Head of caudate nucleus (tissue), 42 donors: ENCODE measurements around the gene CHD6.

Experiments
- DNase-seq, 42 donors: peaks; one replicate each; pipeline versions ENCODE4 v3.0.0 to v3.0.0-alpha.2; 2020 to 2021; ENCODE audit warnings: mixed read lengths in 7 of 42
- intact Hi-C: fragments of 100-400 bp; cut with DNase I; formaldehyde crosslinking; loops from one replicate; pipeline ENCODE4 v1.15.0; 2022

Gene CHD6

GRCh38 chr20:41482647-41483552 is 135.3 kb downstream of the CHD6 start:
- intact Hi-C loops, result no loop called here
- no peak for DNase-seq

GRCh38 chr20:41480054-41480770 is 138.0 kb downstream of the CHD6 start:
- no peak for DNase-seq
- intact Hi-C loops, result no loop called here

DNA sequence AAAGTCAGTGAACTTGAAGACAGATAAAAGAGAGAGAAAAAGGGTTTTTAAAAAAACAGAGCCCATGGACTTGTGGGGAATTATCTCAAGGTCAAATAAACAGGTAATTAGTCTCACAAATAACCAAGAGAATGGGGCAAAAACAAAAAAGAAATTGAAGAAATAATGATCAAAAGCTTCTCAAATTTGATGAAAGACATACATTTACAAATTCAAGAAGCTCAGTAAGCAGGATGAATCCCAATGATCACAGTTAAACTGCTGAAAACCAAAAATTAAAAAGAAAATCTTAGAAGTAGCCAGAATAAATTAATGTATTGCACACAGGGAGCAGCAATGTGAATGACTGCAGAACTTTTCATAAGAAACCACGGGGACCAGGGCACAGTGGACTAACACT is 139.1 kb downstream of the CHD6 start:
- intact Hi-C loops, result no loop called here
- DNase-seq, result no peak

- intact Hi-C loops, result no loop called here
- DNase-seq, result no peak
Measured at GRCh38 chr20:41478026-41478425, 140.2 kb downstream of the CHD6 start.

- DNase-seq, result no peak
- intact Hi-C loops, result no loop called here
Measured at GRCh38 chr20:41476446-41476845, 141.7 kb downstream of the CHD6 start.

- no peak for DNase-seq
- intact Hi-C loops, result no loop called here
Measured at GRCh38 chr20:41476013-41476441, 142.2 kb downstream of the CHD6 start.

DNA sequence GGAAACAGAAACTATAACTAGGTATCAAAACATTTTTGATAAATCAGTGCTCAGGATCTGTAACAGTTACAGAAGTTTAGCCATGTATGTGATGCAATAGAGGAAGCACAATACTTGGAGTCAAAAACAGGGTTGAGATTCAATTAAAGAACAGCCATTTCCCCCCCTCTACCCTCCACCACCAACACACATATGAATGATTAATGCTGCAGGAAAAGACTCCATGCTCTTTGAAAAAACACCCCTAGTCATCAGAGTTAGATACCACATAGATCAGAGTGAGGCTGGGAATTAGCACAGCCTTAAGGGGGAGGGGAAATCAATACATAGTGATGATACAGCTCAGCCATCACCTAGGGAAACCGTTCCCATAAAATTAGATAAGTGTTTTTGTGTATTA is 142.7 kb downstream of the CHD6 start:
- DNase-seq, result no peak
- intact Hi-C loops, result no loop called here

- no peak for DNase-seq
- intact Hi-C loops, result no loop called here
Measured at GRCh38 chr20:41470362-41471095, 147.6 kb downstream of the CHD6 start.

DNA sequence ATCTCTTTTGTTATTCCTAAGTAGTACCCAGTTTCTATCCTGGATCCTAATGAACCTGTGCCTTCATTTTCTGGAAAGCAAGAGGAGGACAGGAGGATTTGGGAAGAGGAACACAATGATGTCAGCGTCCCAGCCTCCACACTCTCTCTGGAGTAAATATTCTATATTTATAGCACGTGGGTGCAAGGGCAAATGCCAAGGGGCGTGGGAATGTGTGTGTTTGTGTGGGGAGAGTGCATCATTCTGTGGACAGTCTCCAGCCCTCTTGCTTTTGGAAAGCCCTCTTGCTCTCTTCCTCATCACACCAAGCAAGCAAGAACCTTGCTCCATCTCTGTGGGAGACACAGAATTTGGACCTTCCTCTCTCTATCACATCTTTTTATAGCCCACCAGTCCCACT is 148.3 kb downstream of the CHD6 start:
- no peak for DNase-seq
- intact Hi-C loops, result no loop called here

DNA sequence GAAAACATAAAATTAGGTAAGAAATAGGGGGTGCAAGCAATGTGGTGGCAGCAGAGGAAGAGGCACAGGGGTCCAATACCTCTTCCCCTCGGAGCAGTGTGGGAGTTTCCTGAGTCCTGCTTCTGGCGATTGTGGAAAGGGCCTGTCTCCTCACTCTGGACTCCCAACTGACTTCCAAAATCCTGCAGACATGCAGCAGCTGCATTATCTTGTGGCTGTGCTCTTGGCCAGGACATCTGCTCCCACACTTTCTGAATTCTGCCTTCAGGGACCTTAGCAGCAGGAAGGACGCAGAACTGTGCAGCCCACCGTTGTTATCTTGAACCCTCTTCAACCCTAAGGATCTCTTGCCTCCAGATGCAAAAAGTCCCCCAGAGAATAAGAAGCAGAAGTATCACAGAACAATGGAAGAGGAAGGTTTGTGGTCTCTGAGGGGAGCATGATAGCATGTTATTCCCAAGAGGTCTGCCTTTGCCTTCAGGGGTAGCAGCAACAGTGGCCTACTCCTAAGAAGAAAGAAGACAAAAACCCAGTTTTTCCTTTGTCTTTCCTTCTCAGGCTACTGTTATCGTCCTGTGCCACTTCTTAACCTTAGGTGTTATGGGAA is 149.1 kb downstream of the CHD6 start:
- no peak for DNase-seq
- intact Hi-C loops, result no loop called here

DNA sequence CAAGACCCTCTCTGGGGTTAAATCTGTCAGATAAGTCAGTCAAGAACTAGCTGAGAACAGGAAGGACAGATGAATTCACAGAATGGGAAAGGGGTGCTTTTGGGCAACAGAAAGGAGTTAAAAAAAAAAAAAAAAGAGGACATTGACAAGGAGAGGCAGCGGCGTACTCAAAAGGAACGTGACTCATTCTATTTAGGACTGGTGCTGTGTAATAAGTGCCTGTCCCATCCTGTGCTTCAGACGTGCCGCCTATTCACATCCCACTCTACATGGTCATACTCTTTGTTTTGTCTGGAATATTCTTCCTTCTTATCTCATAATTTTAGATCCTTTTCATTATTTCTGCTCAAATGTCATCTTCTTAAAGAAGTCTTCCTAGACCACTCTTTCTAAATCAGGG is 150.5 kb downstream of the CHD6 start:
- no peak for DNase-seq
- intact Hi-C loops, result no loop called here

DNA sequence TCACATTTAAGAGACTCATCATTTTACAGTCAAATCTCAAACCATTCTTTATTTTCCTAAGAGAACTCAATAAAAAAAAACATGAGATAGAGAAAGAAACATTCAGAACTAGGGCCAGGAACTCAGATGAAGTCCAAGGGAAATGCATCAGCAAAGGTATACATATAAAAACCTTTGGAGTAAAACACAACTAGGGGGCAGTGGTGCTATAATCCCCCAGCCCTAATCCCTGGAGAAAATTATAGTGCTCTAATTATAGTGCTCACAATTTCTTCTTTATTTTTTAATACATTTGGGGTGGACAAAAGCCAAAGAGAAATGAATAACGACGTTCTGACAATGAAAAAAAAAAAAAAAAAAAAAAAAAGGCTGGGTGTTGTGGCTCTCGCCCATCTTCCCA is 151.0 kb downstream of the CHD6 start:
- no peak for DNase-seq
- intact Hi-C loops, result no loop called here

- DNase-seq, result no peak
- intact Hi-C loops, result no loop called here
Measured at GRCh38 chr20:41463567-41463966, 154.6 kb downstream of the CHD6 start.

DNA sequence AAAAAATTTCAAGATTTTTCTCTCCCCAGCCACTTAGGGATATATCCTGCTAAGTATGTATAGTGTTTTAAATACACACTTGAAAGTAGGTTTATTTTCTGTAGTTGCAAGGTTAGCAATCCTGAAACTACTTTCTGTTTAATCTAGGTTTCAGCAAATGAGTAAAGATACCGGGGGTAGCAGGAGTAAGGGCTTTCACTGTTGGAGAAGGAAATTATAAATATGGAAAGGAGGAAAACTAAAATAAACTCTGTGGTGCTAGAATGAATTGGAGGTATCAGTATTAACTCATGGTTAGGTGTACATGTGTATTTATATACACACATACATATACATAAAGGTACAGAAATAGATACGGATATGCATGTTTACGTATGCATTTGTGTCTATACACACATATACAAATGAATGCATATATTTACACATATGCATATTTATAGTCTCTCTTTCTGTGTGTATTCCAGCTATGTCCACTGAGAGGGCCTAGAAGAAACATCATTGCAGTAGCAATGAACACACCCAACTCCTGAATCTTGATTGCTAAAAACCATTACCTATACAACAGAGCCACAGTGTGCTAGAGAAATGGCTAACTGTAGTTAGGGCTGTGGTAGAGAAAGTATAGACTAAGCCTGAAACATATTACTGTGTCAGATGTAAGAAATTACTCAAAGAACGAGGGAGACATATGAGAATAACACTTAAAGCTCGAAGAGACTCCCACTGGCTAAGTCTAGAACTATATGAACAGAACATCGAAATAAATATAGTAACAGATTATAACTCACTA is 155.6 kb downstream of the CHD6 start:
- no peak for DNase-seq
- intact Hi-C loops, result no loop called here

DNA sequence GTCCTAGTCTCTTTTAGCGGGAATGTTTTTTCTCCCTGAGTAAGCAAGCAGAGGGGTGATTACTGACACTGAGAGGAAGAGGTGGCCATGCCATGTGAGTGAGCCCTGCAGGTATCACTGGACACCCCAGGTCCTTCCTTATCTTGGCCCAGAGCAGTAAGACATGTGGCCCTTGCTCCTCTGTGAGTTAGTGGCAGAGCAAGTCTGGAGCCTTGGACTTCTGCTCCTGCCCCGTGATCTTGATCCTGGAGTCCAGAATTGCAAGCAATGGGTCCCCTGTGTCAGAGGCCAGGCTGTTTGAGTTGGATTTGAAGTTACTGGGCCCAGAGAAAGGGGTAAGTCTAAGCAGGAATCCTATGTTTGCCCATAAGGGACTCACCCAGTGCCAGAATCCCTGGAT is 159.4 kb downstream of the CHD6 start:
- DNase-seq, result no peak
- intact Hi-C loops, result no loop called here

GRCh38 chr20:41457173-41457857 is 160.9 kb downstream of the CHD6 start:
- intact Hi-C loops, result no loop called here
- no peak for DNase-seq

GRCh38 chr20:41456351-41456750 is 161.8 kb downstream of the CHD6 start:
- no peak for DNase-seq
- intact Hi-C loops, result no loop called here

GRCh38 chr20:41454250-41454649 is 163.9 kb downstream of the CHD6 start:
- DNase-seq, result no peak
- intact Hi-C loops, result no loop called here
